ENCODE measurements around the gene PSMB10. TPM values are rescaled to one million over a fixed set of nuclear protein-coding genes. Genes with fewer than 3 reads are reported as not detected.

PSMB10 gene
- total RNA-seq, 1 experiment from 2014 or later: 24.5 TPM

DNA sequence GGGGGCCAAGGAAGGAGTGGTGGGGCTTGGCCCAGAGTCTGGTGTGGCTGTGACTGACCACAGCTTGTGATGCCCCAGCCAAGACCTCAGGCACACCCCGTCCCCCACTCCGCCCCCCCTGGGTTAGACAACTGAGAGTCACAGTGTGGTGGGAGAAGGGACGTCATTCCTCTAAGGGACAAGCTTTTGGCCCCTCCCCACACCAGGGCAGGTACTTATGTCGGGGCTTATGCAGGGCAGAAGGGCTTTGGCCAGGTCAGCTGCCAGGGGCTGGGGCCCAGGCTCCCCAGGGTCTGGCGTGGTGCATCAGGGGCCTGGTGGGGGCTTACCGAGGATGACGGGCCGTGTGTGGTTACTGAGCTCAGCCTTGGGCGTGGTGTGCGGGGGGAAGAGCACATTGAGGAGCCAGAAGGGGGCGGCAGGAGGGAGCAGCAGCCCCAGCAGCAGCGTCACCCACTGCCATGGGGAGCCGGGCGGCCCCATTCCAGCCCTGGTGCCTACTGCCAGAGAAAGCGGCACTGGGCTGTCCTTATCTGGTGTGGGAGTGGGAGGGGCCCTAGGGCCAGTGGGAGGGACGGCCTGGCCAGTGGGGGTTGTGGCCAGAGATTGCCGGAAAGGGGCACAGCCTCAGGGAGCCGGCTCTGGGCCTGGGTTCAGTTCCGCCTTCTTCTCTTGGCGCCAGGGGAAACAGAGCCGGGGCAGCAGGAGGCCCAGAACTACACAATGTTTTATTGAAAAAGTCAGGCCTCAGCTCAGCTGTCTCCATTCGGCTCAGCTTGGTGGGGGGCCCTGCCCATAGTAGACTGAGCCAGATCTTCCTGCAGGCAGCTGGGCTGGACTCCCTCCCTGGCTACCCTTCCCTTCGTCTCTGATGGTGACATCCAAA lies 7.2 kb upstream of the PSMB10 start, which contains the start of gene LCAT:
TSS of gene LCAT (minus strand) at position 502 of the 886 bp plus-strand sequence. CDS start at position 483, 19 bp downstream.
- DNase-seq: no peak
- no peaks in the 10 kb centered on the region for H3K79me2 ChIP-seq (ENCODE audit: insufficient read depth, low read length)
- H3K9me3 Mint-ChIP-seq: no peaks in the 10 kb centered on the region
- no peak within 1 kb of the TSS for H2BK5ac ChIP-seq (ENCODE audit: insufficient read length, low read length)
- no peak within 1 kb of the TSS for H3K18ac ChIP-seq (ENCODE audit: insufficient read length, low read depth, low read length)
- H3K9me3 ChIP-seq (ENCODE audit: control insufficient read depth, low read depth, low read length): no peaks in the 10 kb centered on the region
- H3K14ac ChIP-seq (ENCODE audit: insufficient read depth, low read length): no peak within 1 kb of the TSS
- no peak within 1 kb of the TSS for H2BK12ac ChIP-seq (ENCODE audit: insufficient read length, low read depth, low read length)
- WGBS (ENCODE audit: extremely low coverage, insufficient read length, low lambda C conversion rate): no CpG with 5 or more reads among the region's 23 CpGs
- H3K4me1 Mint-ChIP-seq: peaks cover 2 to 15% of the 10 kb centered on the region in 2 experiments; a peak in 2 of 4 replicates
- H2BK15ac ChIP-seq (ENCODE audit: low read depth, low read length): no peak within 1 kb of the TSS
- no peaks in the 10 kb centered on the region for H3K79me1 ChIP-seq (ENCODE audit: insufficient read depth, low read depth, low read length, poor library complexity, severe bottlenecking)
- peaks cover 11 to 55% (median 23%) of the 10 kb centered on the region in 3 experiments; a peak in 5 of 7 replicates for H3K36me3 Mint-ChIP-seq (ENCODE audit: insufficient read depth in 1 of 3, low read depth in 3 of 3)
- no peak within 1 kb of the TSS for H2BK120ac ChIP-seq (ENCODE audit: low read depth, low read length, poor library complexity, severe bottlenecking)
- no peaks in the 10 kb centered on the region for H3K27me3 Mint-ChIP-seq (ENCODE audit: low read depth)
- H4K5ac ChIP-seq (ENCODE audit: insufficient read length, low read depth, low read length): no peak within 1 kb of the TSS
- H3K23me2 ChIP-seq (ENCODE audit: insufficient read length, low read depth, low read length, poor library complexity, severe bottlenecking): no peaks in the 10 kb centered on the region
- H2BK20ac ChIP-seq (ENCODE audit: low read depth, low read length, poor library complexity, severe bottlenecking): no peak within 1 kb of the TSS
- H3K4me1 ChIP-seq (ENCODE audit: insufficient read depth, low read length): no peaks in the 10 kb centered on the region
- no peak within 1 kb of the TSS for H3K4ac ChIP-seq (ENCODE audit: low read depth, low read length)
- H4K8ac ChIP-seq (replicated peaks; ENCODE audit: insufficient read length, low read depth, low read length): no peak within 1 kb of the TSS
- no peak within 1 kb of the TSS for H3K4me3 Mint-ChIP-seq
- H3K9ac ChIP-seq (ENCODE audit: extremely low read depth, insufficient read length, low read length): no peak within 1 kb of the TSS
- H3K27ac ChIP-seq (ENCODE audit: insufficient read length, low read depth, low read length): no peak within 1 kb of the TSS
- peak; percentile 32; the same call in 2 of the 3 replicates for TF ChIP-seq CTCF (conservative IDR thresholded peaks at IDR 0.05)
- no peak within 1 kb of the TSS; a peak in 1 of 7 replicates for H3K27ac Mint-ChIP-seq
- no peak within 1 kb of the TSS for H4K91ac ChIP-seq (ENCODE audit: insufficient read length, low read depth, low read length)
- H2AFZ ChIP-seq (ENCODE audit: low read length): no peak within 1 kb of the TSS
- H3K56ac ChIP-seq (ENCODE audit: insufficient read length, low read depth, low read length): no peak within 1 kb of the TSS
- no peak within 1 kb of the TSS for H3K23ac ChIP-seq (ENCODE audit: insufficient read length, low read depth, low read length)
- no peaks in the 10 kb centered on the region for H4K20me1 ChIP-seq (ENCODE audit: control insufficient read depth, insufficient read depth, insufficient read length)
- H3T11ph ChIP-seq (ENCODE audit: low read length): no peak within 1 kb of the TSS
- H3K4me2 ChIP-seq (ENCODE audit: insufficient read depth, insufficient read length, low read length): no peak within 1 kb of the TSS
- no peak within 1 kb of the TSS for H2AK5ac ChIP-seq (ENCODE audit: insufficient read length, low read length)
- H3K27me3 ChIP-seq (ENCODE audit: insufficient read depth, low read length): no peaks in the 10 kb centered on the region
